ENCODE measurements around the gene UBLCP1. TPM values are rescaled to one million over a fixed set of nuclear protein-coding genes. Genes with fewer than 3 reads are reported as not detected.

Gene UBLCP1
- total and polyA plus RNA-seq, 2 of the 13 experiments (the other 11 are each of a cell fraction or from before 2014, with no cell fraction given) = 6.5 to 12.6 TPM

DNA sequence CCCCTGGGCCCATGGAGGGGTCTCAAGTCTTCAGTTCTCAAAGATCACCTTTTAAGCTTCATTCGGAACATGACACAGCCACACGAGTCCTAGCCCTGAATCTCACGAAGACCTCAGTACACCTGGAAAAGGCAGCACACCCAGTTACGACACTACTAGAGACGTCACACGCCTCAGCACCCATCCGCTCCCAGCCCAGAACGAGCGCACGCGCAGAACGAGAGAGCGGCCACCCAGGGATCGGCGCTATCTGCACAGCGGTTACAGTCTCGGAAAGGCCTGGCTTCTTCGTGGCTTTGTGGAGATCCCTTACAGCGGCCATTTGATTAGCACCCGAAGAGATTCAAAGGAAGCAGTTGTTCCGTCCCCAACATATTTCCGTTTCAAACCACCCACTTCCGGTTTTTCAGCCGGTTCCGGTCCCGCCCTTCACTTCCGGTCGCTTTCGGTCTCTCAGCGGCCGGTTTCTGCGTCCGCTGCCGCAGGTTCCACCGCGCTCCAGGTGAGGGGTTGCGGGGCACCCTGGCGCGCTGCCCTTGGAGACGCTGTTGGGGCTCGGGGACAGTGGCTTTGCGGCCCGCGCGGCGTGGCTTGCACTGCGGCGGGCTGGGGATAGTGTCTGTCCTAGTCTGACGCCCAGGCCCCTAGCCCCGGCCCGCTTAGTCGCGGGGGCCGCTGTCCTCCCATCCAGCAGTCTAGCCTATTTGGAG, at the start of gene UBLCP1 (continued):
- no peak for TF ChIP-seq CHD4 (IDR thresholded peaks at IDR 0.05; ENCODE audit: borderline replicate concordance, low read length)
- TF ChIP-seq TEAD3 (CRISPR knock-in tag; optimal IDR thresholded peaks at IDR 0.05; ENCODE audit: borderline replicate concordance) = peak; percentile 14

DNA sequence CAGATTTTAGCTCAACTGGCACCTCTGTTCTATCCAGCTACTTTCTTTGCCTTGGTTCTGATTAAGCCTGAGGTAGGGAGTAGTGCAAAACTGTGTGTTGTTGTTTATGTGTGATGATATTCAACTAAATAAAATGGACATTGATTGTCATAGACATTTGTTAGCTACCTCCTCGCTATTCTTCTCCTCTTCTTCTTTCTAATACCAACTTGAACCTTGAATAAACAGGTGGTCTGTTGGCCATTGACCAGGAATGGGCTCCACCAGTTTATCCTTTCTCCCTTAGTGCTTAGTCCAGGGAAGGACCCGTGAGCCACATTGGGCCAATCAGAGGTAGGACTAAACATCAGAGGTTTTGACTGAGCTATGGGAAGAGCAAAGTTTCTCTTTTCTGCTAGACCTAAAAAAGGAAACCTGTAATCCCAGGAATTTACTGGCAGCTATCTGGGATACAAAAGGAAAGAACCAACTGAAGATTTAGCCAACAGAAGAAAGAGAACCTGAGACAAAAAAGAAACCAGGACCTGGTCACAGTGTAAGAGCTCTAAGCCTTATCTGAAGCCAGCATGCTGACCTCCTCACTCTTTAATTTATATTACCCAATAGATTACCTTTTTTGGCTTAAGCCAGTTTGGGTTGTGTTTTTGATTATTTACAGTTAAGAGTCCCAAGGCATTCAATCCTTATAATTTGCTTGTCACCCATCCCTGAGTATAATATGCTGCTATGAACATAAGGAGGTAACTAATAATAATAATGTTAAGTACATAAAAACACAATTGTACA, 48.4 kb upstream of the UBLCP1 start:
- TF ChIP-seq ZNF24 (IDR thresholded peaks at IDR 0.05) (no peak), TOE1 (CRISPR knock-in tag; IDR thresholded peaks at IDR 0.05) (no peak)
- TF ChIP-seq, protein P1, sequence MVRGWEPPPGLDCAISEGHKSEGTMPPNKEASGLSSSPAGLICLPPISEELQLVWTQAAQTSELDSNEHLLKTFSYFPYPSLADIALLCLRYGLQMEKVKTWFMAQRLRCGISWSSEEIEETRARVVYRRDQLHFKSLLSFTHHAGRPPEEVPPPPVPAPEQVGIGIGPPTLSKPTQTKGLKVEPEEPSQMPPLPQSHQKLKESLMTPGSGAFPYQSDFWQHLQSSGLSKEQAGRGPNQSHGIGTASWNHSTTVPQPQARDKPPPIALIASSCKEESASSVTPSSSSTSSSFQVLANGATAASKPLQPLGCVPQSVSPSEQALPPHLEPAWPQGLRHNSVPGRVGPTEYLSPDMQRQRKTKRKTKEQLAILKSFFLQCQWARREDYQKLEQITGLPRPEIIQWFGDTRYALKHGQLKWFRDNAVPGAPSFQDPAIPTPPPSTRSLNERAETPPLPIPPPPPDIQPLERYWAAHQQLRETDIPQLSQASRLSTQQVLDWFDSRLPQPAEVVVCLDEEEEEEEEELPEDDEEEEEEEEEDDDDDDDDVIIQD (CRISPR knock-in tag; IDR thresholded peaks at IDR 0.05; ENCODE audit: low read depth) = no peak
- H3K27ac ChIP-seq (ENCODE audit: extremely low read length, insufficient read depth, low read length) = no peak overlapping the region
- no peak for FAIRE-seq

More for the DNA sequence above, 48.4 kb upstream of the UBLCP1 start:
- H3K4me1 ChIP-seq (ENCODE audit: insufficient read depth, low read length) = peaks cover 12% of the 10 kb centered on the region
- H3K4me3 ChIP-seq (replicated peaks in 1 of 3; ENCODE audit: insufficient read depth in 1 of 3, low read depth in 2 of 3, low read length in 3 of 3) = no peak overlapping the region
- H3K9ac ChIP-seq (ENCODE audit: insufficient read depth, low read depth, low read length) = no peak overlapping the region
- in situ Hi-C loops (cut with HindIII; ENCODE audit: extremely low pct_ligation_motif_present, low pct_unique_long_range_greater_than_20kb) = no loop called here
- H3K4me2 ChIP-seq (ENCODE audit: low read depth, low read length) = no peak overlapping the region
- ChIA-PET CTCF (ENCODE audit: low intra/inter-chr PET ratio, low total read pairs) (no interaction called here), POLR2A (no interaction called here)
- H4K20me1 ChIP-seq (ENCODE audit: insufficient read depth, low read length) = no peaks in the 10 kb centered on the region
- H3K36me3 ChIP-seq (replicated peaks in 1 of 2; ENCODE audit: control insufficient read depth in 1 of 2, insufficient read depth in 2 of 2, low read length in 2 of 2) = no peaks in the 10 kb centered on the region
- 38% methylated on average over 2 of the region's 2 CpGs for WGBS (ENCODE audit: low lambda C conversion rate)
- H2AFZ ChIP-seq (ENCODE audit: low read length) = no peak overlapping the region
- H3K9me3 ChIP-seq (ENCODE audit: low read length) = no peaks in the 10 kb centered on the region
- ATAC-seq = no peak
- intact Hi-C loops (cut with micrococcal nuclease; ENCODE audit: unreplicated experiment) = no loop called here
- BruUV-seq (replicated peaks) = no TSS peak
- DNase-seq (ENCODE audit: low spot score) = no peak
- H3K79me2 ChIP-seq (ENCODE audit: insufficient read depth, low read length) = no peaks in the 10 kb centered on the region
- H3K27me3 ChIP-seq (ENCODE audit: control insufficient read depth in 1 of 2, insufficient read depth in 2 of 2, low read length in 2 of 2) = no peaks in the 10 kb centered on the region
